MCF 10A (cell line): ENCODE results near the gene ZFAND5. TPM values are rescaled to one million over a fixed set of nuclear protein-coding genes. Genes with fewer than 3 reads are reported as not detected.

Source experiments
- BruUV-seq: library from RNA; stranded (reverse); fragments of 400-500 nt; replicated peaks from 2 replicates; lab custom pipeline; 2021; lab: Mats Ljungman, UMichigan
- CTCF ChIA-PET: fragments of 300-600 bp; sonication (Branson Sonifier 250); formaldehyde crosslinking; extraction: SDS; loops from one replicate; lab custom pipeline; 2021; ENCODE audit warnings: antibody characterized with exemption, inconsistent platforms; lab: Yijun Ruan, JAX
- POLR2A ChIA-PET: fragments of 300-600, 350-650 bp; sonication (Branson Sonifier 250); formaldehyde crosslinking; extraction: SDS; loops from one replicate; lab custom pipeline; 2020; ENCODE audit warnings: antibody characterized with exemption, inconsistent platforms; lab: Yijun Ruan, JAX
- DNase-seq: peaks from one replicate; pipeline ENCODE4 v3.0.0-alpha.2; 2018; ENCODE audit not compliant: unreplicated experiment
- H3K27ac Mint-ChIP-seq: one replicate; pipeline ENCODE4 v1.8.0; 2022; ENCODE audit warnings: mild to moderate bottlenecking, low read depth, mixed read lengths; ENCODE audit not compliant: unreplicated experiment
- H3K27me3 Mint-ChIP-seq: one replicate; pipeline ENCODE4 v1.8.0; 2022; ENCODE audit warnings: mixed read lengths; ENCODE audit not compliant: insufficient read depth, unreplicated experiment
- H3K36me3 Mint-ChIP-seq: one replicate; pipeline ENCODE4 v1.8.0; 2022; ENCODE audit warnings: mild to moderate bottlenecking, moderate library complexity, mixed read lengths; ENCODE audit not compliant: insufficient read depth, unreplicated experiment
- H3K4me1 Mint-ChIP-seq: one replicate; pipeline ENCODE4 v1.8.0; 2022; ENCODE audit warnings: mixed read lengths; ENCODE audit not compliant: insufficient read depth, unreplicated experiment
- H3K4me3 Mint-ChIP-seq: one replicate; pipeline ENCODE4 v1.8.0; 2022; ENCODE audit warnings: mild to moderate bottlenecking, moderate library complexity, mixed read lengths; ENCODE audit not compliant: unreplicated experiment
- H3K9me3 Mint-ChIP-seq: one replicate; pipeline ENCODE4 v1.8.0; 2022; ENCODE audit warnings: mixed read lengths; ENCODE audit not compliant: unreplicated experiment
- intact Hi-C: fragments of 100-400 bp; cut with micrococcal nuclease; formaldehyde crosslinking; loops from 2 replicates; pipeline ENCODE4 v1.14.1; 2022
- total RNA-seq: library from RNA; stranded (reverse); gene quantifications from 2 replicates; pipeline ENCODE4 v1.2.3, GENCODE V29; 2022
- TF ChIP-seq, protein P1 (sequence below): fragments of 200-600 bp; IDR thresholded peaks from one replicate; pipeline ENCODE4 v1.8.0; 2022; ENCODE audit warnings: antibody characterized with exemption, mild to moderate bottlenecking; ENCODE audit not compliant: unreplicated experiment

The ZFAND5 gene
- total RNA-seq, 1 experiment from 2014 or later, result 91.7 TPM

DNA sequence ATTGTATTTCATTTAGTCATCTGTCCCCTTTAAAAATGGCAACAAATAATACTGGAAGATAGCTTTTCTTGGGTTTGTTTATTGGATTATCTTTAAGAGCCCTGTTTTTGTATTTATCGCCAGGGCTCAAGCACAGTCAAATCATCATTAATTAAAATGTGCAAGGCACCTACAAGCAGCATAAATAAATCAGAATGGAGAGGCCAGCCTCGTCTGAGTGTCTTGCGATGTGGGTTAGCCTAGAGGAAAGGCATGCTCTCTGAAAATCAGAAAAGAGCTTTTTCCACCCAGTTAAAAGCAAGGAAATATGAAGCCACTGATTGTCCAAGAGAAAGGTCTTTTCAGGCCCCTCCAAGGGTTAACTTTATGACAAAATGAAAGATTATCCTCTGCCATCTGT is 31.8 kb downstream of the ZFAND5 start:
- intact Hi-C loops, result no loop called here
- no TSS peak for BruUV-seq
- H3K4me3 Mint-ChIP-seq, result no peak overlapping the region
- no peaks in the 10 kb centered on the region for H3K27me3 Mint-ChIP-seq
- no peaks in the 10 kb centered on the region for H3K36me3 Mint-ChIP-seq
- TF ChIP-seq, protein P1, sequence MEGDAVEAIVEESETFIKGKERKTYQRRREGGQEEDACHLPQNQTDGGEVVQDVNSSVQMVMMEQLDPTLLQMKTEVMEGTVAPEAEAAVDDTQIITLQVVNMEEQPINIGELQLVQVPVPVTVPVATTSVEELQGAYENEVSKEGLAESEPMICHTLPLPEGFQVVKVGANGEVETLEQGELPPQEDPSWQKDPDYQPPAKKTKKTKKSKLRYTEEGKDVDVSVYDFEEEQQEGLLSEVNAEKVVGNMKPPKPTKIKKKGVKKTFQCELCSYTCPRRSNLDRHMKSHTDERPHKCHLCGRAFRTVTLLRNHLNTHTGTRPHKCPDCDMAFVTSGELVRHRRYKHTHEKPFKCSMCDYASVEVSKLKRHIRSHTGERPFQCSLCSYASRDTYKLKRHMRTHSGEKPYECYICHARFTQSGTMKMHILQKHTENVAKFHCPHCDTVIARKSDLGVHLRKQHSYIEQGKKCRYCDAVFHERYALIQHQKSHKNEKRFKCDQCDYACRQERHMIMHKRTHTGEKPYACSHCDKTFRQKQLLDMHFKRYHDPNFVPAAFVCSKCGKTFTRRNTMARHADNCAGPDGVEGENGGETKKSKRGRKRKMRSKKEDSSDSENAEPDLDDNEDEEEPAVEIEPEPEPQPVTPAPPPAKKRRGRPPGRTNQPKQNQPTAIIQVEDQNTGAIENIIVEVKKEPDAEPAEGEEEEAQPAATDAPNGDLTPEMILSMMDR, result no peak
- no peak for DNase-seq
- POLR2A ChIA-PET, result interaction anchor here (0.5 kb wide), 1 partner anchor 128 kb away, joined by 3 read pairs; no protein-coding TSS in a partner anchor
- H3K4me1 Mint-ChIP-seq, result no peaks in the 10 kb centered on the region
- H3K27ac Mint-ChIP-seq, result no peak overlapping the region
- CTCF ChIA-PET, result interaction anchor here (0.5 to 1.8 kb wide), 2 partner anchors 195 to 257 kb away, joined by 4 to 6 read pairs; no protein-coding TSS in a partner anchor
- H3K9me3 Mint-ChIP-seq, result no peaks in the 10 kb centered on the region

DNA sequence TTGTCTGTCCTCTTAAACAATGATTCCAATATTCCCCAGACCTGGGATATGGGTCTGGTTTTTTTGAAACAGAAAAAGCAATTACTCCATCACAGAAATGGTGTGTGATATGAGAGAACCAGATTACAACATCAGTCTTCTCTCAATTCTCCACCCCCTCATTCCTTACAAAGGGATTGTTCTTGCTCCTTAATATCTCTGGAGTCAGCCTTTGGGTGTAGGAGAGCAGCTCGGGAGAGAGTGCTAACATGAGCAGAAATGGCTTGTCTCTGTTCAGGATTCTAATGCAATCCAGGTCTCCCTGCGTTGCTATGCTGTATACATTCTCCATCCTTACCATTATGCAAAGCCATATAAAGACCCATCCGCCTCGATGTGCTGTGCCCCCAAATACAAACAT is 32.7 kb downstream of the ZFAND5 start:
- no TSS peak for BruUV-seq
- Mint-ChIP-seq H3K4me1 (no peaks in the 10 kb centered on the region), H3K9me3 (no peaks in the 10 kb centered on the region), H3K27ac (no peak overlapping the region), H3K4me3 (no peak overlapping the region), H3K36me3 (no peaks in the 10 kb centered on the region), H3K27me3 (no peaks in the 10 kb centered on the region)
- CTCF ChIA-PET, result interaction anchor here (1.8 kb wide), 1 partner anchor 258 kb away, joined by 6 read pairs; no protein-coding TSS in a partner anchor
- intact Hi-C loops, result no loop called here
- no peak for DNase-seq
- POLR2A ChIA-PET, result no interaction called here
- TF ChIP-seq, protein P1, result no peak

DNA sequence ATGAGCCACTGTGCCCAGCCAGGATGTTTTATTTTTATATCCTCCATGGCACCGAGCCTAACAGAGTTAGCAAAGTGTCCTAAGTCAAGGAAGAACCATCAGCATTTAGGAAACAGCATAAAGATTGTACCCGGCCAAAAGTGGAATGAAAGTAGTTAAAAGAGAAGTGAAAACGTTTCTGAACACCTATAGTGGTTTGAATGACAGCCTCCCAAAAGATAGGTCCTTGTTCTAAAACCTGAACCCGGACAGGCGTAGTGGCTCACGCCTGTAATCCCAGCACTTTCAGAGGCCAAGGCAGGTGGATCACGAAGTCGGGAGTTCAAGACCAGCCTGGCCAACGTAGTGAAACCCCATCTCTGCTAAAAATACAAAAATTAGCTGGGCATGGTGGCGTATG is 37.4 kb downstream of the ZFAND5 start:
- Mint-ChIP-seq H3K27ac (no peak overlapping the region), H3K36me3 (no peaks in the 10 kb centered on the region), H3K4me1 (no peaks in the 10 kb centered on the region), H3K27me3 (no peaks in the 10 kb centered on the region), H3K4me3 (no peak overlapping the region), H3K9me3 (no peaks in the 10 kb centered on the region)
- no peak for DNase-seq
- ChIA-PET CTCF (interaction anchor here (0.7 kb wide), 1 partner anchor 35 kb away, joined by 4 read pairs; no protein-coding TSS in a partner anchor), POLR2A (no interaction called here)
- intact Hi-C loops, result no loop called here
- no TSS peak for BruUV-seq
- TF ChIP-seq, protein P1, result no peak

DNA sequence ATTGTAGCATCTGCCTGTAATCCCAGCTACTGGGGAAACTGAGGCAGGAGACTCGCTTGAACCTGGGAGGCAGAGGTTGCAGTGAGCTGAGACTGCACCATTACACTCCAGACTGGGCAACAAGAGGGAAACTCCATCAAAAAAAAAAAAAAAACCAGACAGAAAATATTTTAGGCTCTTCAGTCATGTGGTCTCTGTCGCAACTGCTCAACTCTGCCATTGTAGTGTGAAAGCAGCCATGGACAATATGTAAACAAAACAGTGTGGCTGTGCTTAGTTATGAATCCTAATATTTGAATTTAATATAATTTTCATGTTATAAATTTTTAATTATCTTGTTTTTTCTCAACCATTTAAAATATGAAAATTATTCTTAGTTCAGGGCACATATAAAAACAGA is 38.4 kb downstream of the ZFAND5 start:
- no peaks in the 10 kb centered on the region for H3K27me3 Mint-ChIP-seq
- intact Hi-C loops, result no loop called here
- H3K36me3 Mint-ChIP-seq, result no peaks in the 10 kb centered on the region
- H3K27ac Mint-ChIP-seq, result no peak overlapping the region
- ChIA-PET POLR2A (no interaction called here), CTCF (interaction anchor here (1.4 to 1.9 kb wide), 4 partner anchors 9 to 46 kb away, joined by 4 to 6 read pairs (median 5); no protein-coding TSS in a partner anchor)
- no peaks in the 10 kb centered on the region for H3K9me3 Mint-ChIP-seq
- no peak for DNase-seq
- H3K4me3 Mint-ChIP-seq, result no peak overlapping the region
- H3K4me1 Mint-ChIP-seq, result no peaks in the 10 kb centered on the region
- no TSS peak for BruUV-seq
- TF ChIP-seq, protein P1, result no peak
